ENCODE measurements around the gene PTX3.

The PTX3 gene

DNA sequence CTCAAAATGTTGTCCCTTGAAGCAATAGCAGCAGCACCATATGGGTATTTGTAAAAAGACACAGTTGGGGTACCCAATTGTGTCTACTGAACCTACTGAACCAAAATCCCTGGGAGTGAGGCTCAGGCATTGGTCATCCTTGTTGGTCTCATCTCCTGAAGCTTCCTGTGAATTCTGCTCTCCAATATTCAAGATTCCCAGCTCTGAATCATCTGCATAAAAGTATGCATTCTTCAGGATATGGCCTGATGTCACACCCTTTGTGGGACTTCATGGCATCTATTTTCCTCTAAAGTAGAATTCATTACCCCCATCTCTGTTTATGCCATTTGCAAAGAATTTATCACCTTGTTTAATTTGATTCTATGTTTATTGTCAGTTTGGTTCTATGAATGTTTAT is 13.3 kb upstream of the PTX3 start:
- no peak for DNase-seq (ENCODE audit: low spot score)

DNA sequence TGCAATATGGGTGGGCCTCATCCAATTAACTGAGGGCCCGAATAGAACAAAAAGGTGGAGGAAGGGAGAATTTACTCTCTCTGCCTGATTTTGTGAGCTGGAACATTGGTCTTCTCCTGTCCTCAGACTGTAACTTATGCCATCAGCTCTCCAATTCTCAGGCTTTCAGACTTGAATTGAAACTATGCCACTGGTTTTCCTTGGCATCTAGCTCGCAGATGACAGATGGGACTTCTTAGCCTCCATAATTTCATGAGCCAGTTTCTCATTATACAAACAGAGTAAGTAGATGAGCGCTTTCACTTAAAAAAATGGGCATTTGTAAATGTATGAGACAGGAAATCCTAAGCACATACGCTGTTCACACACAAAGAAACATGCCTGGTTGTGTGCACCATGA is 8.7 kb upstream of the PTX3 start:
- DNase-seq (ENCODE audit: low spot score): peak; percentile 17

DNA sequence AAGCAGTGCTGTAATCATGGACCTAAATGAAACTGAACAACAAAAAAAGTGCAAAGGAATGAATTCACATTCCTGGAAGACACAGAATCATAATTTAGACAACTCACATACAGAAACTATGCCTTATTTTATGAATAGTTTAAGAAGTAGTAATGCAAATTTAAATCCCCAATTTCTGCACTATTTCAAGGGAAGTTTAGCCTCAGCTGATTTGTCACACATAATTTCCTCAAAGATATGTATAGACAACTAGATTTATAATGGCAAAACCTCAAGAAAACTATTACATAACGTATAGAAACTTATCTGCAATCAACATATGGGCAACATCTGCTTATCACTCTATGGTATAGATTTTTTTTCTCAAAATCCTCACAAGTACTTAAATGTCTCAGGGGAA is 7.8 kb upstream of the PTX3 start:
- DNase-seq (ENCODE audit: low spot score): no peak

DNA sequence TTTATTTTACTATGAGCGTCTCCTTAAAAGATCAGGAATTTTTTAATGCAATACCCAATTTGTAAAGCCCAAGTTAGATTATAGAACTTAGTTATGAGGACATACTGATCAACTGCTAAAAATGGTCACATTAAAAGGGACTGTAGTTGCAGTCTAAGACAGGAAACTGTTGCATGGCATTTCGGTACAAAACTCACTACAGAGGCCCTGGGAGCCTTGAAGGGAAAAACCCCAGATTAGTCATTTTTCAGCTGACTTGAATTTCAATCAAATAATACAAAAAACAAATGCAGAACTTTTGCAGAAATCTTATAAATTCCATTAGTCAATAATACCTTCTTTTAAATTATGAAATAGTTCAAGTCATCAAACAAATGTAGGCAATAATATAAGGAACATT is 6.9 kb upstream of the PTX3 start:
- no peak for DNase-seq (ENCODE audit: low spot score)

DNA sequence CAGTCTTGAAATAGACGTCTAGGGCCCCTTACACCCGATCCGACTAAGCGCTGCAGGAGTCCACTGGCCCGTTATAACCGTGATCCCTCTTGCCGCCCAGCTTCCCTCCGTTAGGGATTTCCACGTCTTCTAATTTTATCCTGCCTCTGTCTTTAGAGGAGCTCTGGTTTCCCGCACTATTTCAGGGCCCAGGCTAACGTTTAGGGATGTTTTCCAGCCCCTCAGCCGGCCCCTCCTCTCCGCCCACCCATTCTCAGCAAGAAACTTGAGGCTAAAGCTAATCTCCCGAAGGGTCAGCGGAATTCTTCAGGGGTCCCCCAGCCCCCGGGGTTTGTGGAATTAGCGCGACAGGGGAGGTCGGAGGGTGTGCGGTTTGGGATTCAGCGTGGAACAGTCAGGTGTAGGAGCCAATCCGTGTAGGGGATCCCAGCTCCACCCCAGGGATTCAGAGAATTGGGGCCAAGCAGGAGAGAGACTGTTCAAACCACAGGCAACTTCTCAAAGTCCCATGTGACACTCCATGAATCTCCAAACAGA is 1.6 kb downstream of the PTX3 start:
- DNase-seq (ENCODE audit: low spot score): peak; percentile 6

DNA sequence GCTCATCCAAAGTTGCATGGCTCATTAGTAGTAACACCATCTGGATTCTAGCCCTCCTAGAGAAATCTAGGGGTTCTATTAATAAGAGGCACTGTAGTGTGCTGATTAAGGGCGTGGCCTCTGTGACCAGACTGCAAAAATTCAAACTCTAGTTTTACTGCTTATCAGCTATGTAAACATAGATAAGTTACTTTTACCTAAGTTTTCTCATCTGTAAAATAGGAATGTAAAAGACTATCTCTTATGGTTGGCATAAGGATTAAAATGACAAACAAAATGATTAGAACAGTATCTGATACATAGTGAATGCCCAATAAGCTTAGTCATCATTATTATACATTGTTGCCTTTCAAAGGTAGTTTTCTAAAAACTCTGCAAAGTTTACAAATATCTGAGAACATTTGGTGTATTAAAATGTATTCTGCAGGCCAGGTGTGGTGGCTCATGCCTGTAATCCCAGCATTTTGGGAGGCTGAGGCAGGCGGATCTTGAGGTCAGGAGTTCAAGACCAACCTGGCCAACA is 4.5 kb downstream of the PTX3 start:
- DNase-seq (ENCODE audit: low spot score): no peak

DNA sequence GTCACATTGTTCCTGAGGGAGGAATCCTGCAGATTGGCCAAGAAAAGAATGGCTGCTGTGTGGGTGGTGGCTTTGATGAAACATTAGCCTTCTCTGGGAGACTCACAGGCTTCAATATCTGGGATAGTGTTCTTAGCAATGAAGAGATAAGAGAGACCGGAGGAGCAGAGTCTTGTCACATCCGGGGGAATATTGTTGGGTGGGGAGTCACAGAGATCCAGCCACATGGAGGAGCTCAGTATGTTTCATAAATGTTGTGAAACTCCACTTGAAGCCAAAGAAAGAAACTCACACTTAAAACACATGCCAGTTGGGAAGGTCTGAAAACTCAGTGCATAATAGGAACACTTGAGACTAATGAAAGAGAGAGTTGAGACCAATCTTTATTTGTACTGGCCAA is 6.1 kb downstream of the PTX3 start:
- no peak for DNase-seq (ENCODE audit: low spot score)

DNA sequence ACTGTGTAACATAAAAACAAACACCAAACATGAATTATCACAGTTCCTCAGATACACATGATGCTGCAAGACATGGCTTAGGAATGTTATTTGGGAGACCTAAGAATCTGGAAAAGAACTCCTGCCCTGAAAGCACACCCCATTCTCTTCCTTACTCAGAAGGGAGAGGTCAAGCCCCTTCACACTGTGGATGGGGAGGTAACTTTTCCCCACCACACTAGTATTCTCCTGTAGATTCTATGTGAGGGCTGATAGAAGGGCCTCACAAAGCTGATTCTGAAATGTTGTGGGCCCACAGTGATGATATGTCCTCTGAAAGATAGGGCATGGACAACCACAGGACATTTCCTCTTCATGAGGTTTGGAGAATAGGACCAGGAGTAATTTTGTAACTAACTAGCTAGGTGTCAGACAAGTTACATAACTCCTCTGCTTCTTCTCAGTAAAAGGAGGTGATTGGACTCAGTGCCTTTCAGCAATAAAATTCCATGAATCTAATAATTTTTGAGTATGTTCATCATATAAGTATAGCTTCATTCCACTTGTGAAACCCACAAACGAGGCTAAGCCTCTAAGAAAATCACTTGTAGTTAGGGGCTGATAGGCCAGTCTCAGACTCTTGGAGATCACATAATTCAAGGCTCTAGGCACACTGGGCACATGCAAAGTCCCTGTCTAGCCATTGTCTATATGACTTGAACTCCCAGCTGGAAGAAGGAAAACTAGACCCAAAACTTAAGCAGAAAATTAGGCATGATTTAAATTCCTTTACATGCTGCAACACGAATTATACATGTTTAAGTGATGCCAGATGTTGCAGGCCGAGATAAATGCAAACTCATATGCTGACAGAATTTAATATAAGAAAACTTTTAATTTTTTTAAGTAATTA is 7.5 kb downstream of the PTX3 start:
- DNase-seq (ENCODE audit: low spot score): no peak

DNA sequence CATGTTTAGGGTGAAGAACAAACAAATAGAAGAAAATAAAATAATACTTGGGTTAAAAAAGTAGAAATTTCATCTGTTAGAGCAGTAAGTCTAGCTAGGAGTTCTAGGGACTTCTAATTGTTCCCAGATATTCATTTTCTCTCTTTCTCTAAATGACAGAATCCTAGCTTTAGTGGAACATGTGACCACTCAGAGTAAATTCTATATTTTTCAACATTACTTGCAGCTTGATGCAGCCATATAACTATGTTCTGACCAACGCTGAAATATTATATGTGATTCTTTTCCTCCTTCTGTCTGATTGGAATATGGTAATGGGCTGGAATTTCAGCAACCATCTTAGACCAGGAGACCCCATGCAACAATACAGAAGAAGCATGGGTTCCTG is 8.1 kb downstream of the PTX3 start:
- no peak for DNase-seq (ENCODE audit: low spot score)

DNA sequence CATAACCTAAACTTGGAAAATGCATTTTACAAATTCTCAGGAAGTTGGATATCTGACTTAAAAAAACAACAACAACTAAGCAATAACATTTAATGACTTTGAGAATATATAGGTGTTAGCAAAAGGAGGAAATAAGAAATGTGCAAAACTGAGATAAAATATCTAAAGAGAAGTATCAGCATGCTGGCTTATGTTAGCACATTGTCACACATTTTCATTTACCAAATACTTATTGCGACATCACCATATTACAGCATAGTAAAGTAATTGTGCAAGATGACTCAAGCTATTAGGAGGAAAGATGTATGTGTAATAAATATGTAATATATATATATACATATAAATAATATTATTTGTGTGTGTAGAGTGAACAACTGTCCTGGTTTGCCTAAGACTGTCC is 9.2 kb downstream of the PTX3 start:
- DNase-seq (ENCODE audit: low spot score): no peak

DNA sequence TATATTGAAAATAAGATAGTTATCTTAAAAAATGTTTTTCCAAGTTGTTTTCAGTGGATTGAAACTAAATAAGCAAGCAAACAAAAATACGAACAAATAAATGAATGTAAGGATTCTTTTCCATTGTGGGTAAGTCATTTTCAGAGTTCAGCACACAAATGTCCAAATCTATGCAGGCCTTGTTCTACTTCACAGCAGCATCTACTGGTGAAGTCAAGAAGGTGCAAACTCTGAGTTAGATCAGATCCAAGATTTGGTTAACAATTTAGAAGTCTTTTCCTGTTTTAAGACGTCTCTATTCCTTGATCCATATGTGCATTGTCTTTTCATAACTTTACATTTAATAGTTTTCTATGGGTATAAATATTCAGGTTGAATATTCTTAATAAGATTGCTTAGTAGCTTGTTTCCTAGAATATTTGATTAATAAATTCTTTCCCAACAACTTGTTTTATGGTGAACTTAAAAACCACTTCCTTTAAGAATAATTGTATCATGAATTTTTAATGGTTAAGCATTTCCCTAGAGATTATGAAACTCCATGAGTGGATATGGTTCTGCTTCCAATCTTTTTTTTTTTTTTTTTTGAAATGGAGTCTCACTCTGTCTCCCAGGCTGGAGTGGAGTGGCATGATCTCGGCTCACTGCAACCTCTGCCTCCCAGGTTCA is 10.5 kb downstream of the PTX3 start:
- peak; percentile 57 for DNase-seq (ENCODE audit: low spot score)

DNA sequence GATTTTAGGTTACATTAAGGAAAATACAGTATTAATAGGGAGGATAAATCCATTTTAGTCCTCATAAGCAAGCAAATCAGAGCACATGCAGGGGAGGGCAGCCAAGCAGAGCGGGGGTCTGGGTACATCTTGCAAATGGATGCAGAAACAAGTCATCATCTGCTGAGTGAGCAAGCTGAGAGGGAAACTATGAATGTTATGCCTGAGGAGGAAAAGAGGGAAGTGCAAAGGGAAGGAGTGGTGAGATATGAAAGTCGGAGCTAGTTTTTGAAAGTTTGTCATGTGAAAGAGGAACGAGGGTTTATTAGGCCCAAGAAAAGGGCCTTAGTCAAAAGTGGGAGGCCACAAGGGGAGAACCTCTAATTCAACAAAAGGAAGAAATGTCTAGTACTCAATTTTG is 15.4 kb downstream of the PTX3 start:
- DNase-seq (ENCODE audit: low spot score): no peak

DNA sequence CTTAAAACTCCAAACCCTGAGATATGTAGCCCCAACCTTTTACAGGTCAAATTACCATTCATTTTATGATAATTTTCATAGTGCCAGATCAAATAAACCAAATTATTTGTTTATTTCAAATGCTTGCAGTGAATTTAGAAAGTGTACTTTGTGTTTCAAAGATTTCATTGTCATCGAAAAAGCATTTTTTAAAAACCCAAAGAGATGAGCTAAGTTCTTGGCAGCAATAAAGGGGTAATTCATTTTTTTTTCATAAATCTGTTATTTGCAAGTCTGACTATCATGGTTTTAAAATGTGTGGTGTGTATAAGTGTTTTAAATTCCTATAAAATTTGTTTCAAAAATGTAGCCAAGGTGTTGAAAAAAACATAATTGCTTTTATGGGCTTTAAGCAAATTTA is 17.2 kb downstream of the PTX3 start:
- DNase-seq (ENCODE audit: low spot score): no peak

DNA sequence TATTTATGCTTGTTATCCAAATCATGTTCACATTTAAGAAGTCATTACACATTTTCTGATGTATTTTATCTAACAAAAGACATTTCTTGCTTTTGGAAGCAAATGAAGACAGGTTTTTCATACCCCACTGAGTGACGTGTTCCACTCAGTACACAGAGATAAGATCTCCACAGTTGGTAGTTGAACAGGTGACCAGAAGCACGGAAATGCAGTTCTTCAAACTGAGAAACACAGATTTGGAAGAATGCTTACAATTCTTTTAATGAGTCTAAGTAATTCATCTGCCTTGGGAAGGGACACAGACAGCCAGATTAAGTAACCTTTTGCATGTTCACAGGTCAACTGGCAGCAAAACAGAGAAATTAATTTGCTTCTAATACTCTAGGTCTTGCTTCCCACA is 23.1 kb downstream of the PTX3 start:
- no peak for DNase-seq (ENCODE audit: low spot score)

DNA sequence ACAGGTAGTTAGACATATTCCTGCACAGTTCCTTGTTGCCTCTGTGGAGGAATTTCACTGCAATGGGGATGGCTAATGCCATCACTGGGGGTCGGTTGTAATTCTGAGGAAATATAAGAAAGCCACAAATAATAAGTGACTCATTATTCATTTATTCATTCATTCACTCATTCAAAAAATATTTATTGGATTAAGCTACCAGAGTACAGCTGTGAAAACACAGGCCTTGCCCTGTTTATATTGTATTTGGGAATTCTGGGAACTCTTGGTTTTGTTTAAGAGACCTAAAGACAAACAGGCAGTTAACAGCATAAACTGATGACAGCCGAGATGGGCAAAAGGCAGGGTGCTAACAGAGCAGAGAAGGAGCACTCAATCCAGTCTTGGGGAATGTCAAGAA is 23.6 kb downstream of the PTX3 start:
- DNase-seq (ENCODE audit: low spot score): no peak

DNA sequence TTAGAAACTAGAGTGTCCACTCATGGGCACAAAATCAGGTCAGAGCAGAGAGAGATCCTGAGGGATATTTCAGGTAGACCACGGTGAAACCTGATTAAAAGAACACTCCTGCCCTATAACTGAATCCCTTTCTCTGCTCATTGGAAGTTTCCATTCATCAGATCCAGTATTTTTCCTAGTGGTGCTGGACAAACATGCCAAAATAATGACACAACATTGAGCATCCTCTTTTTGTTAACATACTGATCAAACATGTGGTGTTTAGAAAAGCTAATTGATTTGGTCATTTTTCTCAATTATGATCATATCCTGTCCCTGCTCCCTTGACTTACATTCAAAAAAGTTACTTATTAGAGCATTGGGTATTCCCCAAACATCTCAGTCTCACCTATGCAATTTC is 27.2 kb downstream of the PTX3 start:
- DNase-seq (ENCODE audit: low spot score): no peak

DNA sequence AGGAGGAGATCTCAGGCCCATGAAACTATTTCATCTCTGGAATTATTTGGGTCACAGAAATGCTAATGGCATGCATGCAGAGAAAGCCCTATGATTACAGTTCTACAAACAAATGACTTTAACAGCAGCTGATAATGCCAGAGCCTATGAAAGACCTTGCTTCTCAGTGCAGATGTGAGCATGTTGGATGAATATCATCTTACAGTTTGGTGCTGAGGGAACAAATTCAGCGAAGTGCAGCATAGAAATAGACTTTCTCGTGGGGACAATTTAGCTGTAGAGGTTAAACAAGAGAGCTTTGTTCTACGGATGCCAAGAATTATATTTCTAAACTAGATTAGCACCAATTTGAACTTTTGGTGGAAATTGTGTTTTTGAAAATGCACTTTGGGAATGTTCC is 27.7 kb downstream of the PTX3 start:
- DNase-seq (ENCODE audit: low spot score): no peak

DNA sequence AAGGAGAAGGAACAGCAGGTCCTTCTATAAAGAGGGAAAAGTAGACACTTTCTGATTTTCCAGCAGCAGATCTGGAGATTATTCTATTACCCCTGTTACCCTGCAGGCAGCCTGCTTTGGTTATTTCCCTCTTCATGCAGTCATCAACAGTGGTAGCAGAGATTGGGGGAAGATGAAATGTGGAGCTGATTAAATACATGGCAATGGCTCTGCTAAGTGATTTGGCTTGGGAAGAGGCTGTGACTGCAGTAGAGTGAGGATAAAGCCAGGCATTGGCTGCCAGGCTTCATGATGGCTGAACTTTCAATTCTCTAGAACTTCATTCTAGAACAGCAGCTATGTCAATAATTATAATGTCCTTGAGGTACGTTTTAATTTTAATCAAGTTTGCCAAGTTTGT is 29.1 kb downstream of the PTX3 start:
- DNase-seq (ENCODE audit: low spot score): no peak

DNA sequence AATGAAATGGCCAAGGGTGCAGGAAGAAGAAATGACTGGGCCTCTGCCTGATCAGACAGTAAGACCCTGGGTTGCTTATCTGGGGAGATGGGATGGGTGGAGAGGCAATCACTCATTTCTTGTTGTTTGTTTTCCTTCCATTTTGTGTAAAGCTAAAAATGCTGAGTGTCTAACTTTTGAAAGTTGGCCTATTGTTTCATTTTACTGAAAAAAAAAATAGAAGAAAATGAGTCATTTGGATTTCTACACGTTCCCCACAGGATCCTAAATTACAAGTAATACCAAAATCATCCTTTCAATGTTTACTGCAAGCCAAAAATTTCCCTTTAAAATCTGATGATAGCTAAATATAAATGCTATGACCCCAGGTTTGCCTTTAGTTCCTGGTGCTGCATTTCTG is 30.6 kb downstream of the PTX3 start:
- no peak for DNase-seq (ENCODE audit: low spot score)

DNA sequence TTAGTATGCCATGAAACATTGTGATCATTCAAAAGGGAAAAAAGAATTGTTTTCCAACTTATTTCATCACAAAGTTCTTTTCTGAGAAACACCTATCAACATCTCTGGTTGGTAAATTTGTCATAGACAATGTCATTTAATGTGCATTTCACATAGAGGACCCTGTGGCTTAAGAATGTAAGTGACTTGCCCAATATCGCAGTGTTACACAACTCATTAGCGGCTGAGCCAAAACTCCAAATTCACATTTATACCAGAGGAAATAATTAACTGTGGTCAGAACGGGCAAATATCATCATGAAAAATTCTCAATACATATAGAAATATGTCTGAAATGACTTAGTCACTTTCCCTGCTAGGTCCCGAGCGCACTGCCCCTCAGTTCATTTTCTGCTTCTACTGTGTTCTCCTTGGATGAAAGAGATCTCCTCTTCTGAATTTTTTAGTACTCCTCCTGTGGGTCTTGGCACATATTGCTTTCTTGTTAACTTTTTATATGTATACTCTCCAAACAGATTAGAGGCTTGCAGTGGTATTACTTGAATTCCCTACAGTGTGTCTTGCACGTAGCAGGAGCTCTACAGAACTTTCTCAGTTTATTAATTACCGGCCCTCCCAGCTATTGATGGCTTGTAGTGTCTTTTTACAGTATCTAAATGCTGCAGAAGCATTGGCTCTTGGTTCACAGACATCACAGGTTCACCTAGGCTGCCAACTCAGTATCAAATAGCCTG is 33.1 kb downstream of the PTX3 start:
- no peak for DNase-seq (ENCODE audit: low spot score)

DNA sequence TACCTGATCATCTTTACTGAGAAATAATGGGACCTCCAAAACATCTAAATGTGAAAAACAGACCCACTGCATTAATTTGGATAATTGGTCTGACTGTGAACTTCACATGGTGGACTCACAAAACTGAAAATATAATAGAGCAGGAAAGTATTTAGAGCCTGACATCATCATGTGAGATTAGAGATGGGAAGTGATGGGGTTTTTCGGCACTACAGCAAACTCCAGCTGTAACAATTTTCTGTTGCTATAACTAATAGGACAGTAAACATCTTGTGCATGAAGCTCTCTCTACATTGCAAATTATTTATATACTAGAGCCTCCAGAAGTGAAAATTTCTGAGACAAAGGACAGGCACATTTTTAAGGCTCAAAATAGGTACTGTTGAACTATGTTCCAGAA is 34.4 kb downstream of the PTX3 start:
- DNase-seq (ENCODE audit: low spot score): no peak

DNA sequence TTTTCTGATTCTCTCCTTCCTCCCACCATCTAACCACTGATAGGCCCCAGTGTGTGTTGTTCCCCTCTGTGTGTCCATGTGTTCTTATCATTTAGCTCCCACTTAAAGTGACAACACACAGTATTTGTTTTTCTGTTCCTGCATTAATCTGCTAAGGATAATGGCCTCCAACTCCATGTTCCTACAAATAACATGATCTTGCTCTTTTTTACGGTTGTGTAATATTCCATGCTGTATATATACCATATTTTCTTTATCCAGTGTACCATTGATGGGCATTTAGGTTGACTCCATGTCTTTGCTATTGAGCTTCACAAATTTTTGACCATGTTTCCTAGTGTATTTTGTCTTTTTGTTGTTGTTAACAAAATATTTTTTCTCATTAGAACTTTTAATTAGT is 36.0 kb downstream of the PTX3 start:
- no peak for DNase-seq (ENCODE audit: low spot score)
